Hepatocyte (in vitro differentiated cells): Measurements from ENCODE around the gene CD58. TPM values are rescaled to one million over a fixed set of nuclear protein-coding genes. Genes with fewer than 3 reads are reported as not detected.
A peak's percentile ranks its signal among the peaks of the same experiment; 100 is the strongest.

ENCODE experiments used
- DNase-seq: peaks from one replicate; pipeline ENCODE4 v3.0.0-alpha.2; 2016; ENCODE audit warnings: low spot score
- H2AFZ ChIP-seq: fragments of 200-600 bp; sonication (generic); 2 replicates; pipeline ENCODE4 v1.6.0; 2016; ENCODE audit warnings: antibody characterized with exemption, mild to moderate bottlenecking
- H3K27ac ChIP-seq: fragments of 200-600 bp; sonication (generic); 2 replicates; pipeline ENCODE4 v1.5.1; 2016; ENCODE audit warnings: mild to moderate bottlenecking
- H3K27me3 ChIP-seq: fragments of 200-600 bp; sonication (generic); 2 replicates; pipeline ENCODE4 v1.6.1; 2016
- H3K36me3 ChIP-seq: fragments of 200-600 bp; sonication (generic); replicated peaks from 2 replicates; pipeline ENCODE4 v1.5.1; 2016; ENCODE audit warnings: low read depth; ENCODE audit not compliant: insufficient read depth
- H3K4me1 ChIP-seq: fragments of 200-600 bp; sonication (generic); 2 replicates; pipeline ENCODE4 v1.5.1; 2016; ENCODE audit warnings: mild to moderate bottlenecking, moderate library complexity; ENCODE audit not compliant: insufficient read depth
- H3K4me2 ChIP-seq: fragments of 200-600 bp; sonication (generic); 2 replicates; pipeline ENCODE4 v1.6.0; 2016
- H3K4me3 ChIP-seq: fragments of 200-600 bp; sonication (generic); 2 replicates; pipeline ENCODE4 v1.5.1; 2016; ENCODE audit warnings: mild to moderate bottlenecking
- H3K79me2 ChIP-seq: fragments of 200-600 bp; sonication (generic); 2 replicates; pipeline ENCODE4 v1.6.0; 2017; ENCODE audit warnings: mild to moderate bottlenecking
- H3K9me2 ChIP-seq: fragments of 200-600 bp; sonication (generic); replicated peaks from 2 replicates; pipeline ENCODE4 v1.6.0; 2017; ENCODE audit warnings: mild to moderate bottlenecking; ENCODE audit not compliant: insufficient read depth
- H3K9me3 ChIP-seq: fragments of 200-600 bp; sonication (generic); 2 replicates; pipeline ENCODE4 v1.5.1; 2016; ENCODE audit warnings: low read depth, mild to moderate bottlenecking
- H4K20me1 ChIP-seq: fragments of 200-600 bp; sonication (generic); 2 replicates; pipeline ENCODE4 v1.6.0; 2016; ENCODE audit warnings: mild to moderate bottlenecking; ENCODE audit not compliant: insufficient read depth, poor library complexity, severe bottlenecking
- EZH2 ChIP-seq: fragments of 200-600 bp; sonication (generic); IDR thresholded peaks from 2 replicates; pipeline ENCODE4 v1.6.1; 2016; ENCODE audit warnings: antibody characterized with exemption, mild to moderate bottlenecking, borderline replicate concordance
- EZH2phosphoT487 ChIP-seq: fragments of 200-600 bp; sonication (generic); IDR thresholded peaks from one replicate; pipeline ENCODE4 v1.6.1; 2018; ENCODE audit warnings: antibody characterized with exemption, mild to moderate bottlenecking, low read depth, moderate library complexity; ENCODE audit not compliant: unreplicated experiment, severe bottlenecking
- WGBS: methylation state at CpG from one replicate; pipeline ENCODE4 v1.1.6; 2016; ENCODE audit warnings: low lambda C conversion rate; ENCODE audit errors: missing lambda C conversion rate; 5-methylcytosine and 5-hydroxymethylcytosine counted together
- polyA plus RNA-seq: library from polyadenylated mRNA; unstranded; fragments of >200 nt; fragmentation: Nextera tagmentation; extraction: Ambion mirVana; gene quantifications from 2 replicates; pipeline ENCODE4 v1.2.1, GENCODE V29; 2016
- total RNA-seq: library from RNA; depleted of rRNA; stranded (reverse); fragments of >200 nt; gene quantifications from 2 replicates; pipeline ENCODE4 v1.2.3, GENCODE V29; 2014
- TF ChIP-seq, protein P1 (sequence below): fragments of 200-600 bp; sonication (generic); IDR thresholded peaks from 2 replicates; pipeline ENCODE4 v1.5.1; 2016; ENCODE audit warnings: antibody characterized with exemption, mild to moderate bottlenecking; ENCODE audit not compliant: poor library complexity

Gene CD58
- total and polyA plus RNA-seq, 2 experiments from 2014 or later, result 14.4 to 26.9 TPM

- 67% methylated on average over 6 of the region's 6 CpGs for WGBS
- Histone ChIP-seq H3K4me2 (no peak overlapping the region), H4K20me1 (no peaks in the 10 kb centered on the region)
Observed at GRCh38 chr1:116556289-116557006, 14.4 kb downstream of the CD58 start.

GRCh38 chr1:116554924-116555323 lies 15.9 kb downstream of the CD58 start:
- Histone ChIP-seq H3K4me1 (no peaks in the 10 kb centered on the region), H3K9me3 (no peaks in the 10 kb centered on the region), H3K9me2 (no peaks in the 10 kb centered on the region), H2AFZ (no peak overlapping the region), H3K79me2 (peaks cover 20% of the 10 kb centered on the region), H3K27ac (no peak overlapping the region), H3K4me2 (no peak overlapping the region), H3K27me3 (no peaks in the 10 kb centered on the region), H3K4me3 (no peak overlapping the region), H3K36me3 (no peaks in the 10 kb centered on the region), H4K20me1 (no peaks in the 10 kb centered on the region)
- WGBS, result 95% methylated on average over 2 of the region's 2 CpGs
- TF ChIP-seq, protein P1, sequence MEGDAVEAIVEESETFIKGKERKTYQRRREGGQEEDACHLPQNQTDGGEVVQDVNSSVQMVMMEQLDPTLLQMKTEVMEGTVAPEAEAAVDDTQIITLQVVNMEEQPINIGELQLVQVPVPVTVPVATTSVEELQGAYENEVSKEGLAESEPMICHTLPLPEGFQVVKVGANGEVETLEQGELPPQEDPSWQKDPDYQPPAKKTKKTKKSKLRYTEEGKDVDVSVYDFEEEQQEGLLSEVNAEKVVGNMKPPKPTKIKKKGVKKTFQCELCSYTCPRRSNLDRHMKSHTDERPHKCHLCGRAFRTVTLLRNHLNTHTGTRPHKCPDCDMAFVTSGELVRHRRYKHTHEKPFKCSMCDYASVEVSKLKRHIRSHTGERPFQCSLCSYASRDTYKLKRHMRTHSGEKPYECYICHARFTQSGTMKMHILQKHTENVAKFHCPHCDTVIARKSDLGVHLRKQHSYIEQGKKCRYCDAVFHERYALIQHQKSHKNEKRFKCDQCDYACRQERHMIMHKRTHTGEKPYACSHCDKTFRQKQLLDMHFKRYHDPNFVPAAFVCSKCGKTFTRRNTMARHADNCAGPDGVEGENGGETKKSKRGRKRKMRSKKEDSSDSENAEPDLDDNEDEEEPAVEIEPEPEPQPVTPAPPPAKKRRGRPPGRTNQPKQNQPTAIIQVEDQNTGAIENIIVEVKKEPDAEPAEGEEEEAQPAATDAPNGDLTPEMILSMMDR, result no peak
- no peak for TF ChIP-seq EZH2phosphoT487
- no peak for TF ChIP-seq EZH2
- DNase-seq, result no peak

More at GRCh38 chr1:116556289-116557006, 14.4 kb downstream of the CD58 start:
- no peak overlapping the region for H3K4me3 ChIP-seq
- no peaks in the 10 kb centered on the region for H3K36me3 ChIP-seq
- H2AFZ ChIP-seq, result no peak overlapping the region
- peak overlapping the region; percentile 67 for H3K27ac ChIP-seq
- H3K9me2 ChIP-seq, result no peaks in the 10 kb centered on the region
- DNase-seq, result peak; percentile 64
- H3K4me1 ChIP-seq, result no peaks in the 10 kb centered on the region
- H3K79me2 ChIP-seq, result peaks cover 25% of the 10 kb centered on the region
- no peaks in the 10 kb centered on the region for H3K27me3 ChIP-seq
- TF ChIP-seq EZH2phosphoT487, result no peak
- no peaks in the 10 kb centered on the region for H3K9me3 ChIP-seq

DNA sequence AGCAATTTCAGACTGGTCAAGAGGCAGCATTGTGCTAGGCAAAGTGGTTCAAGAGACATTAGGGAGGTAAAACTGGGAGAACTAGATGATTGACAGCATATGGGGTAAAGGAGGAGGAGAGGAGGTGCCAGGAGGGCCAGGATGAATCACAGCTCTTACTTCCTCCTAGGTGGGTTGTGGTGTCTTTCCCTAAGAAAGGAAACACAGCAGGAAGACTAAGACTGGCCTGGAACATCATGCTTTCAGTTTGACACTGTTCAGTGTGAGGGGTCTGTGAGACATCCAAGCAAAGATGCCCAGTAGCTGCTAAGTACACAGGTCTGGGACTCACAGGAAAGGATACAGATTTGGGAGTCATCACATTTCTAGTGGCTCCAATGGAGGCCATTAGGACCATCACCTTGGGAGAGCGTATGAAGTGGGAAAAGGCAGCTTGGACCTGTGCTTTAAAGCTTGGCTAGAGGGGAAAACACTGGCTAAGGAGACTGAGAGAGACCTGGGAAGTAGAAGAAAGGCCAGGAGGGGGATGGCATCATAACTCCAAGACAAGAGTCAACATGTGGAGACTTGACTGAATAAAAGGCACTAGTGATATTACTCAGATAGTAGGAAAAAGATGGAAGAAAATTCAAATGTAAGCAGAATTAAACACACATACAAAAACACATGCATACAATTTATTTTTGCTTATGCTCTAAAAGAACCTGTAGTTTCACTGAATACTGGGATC lies 17.3 kb downstream of the CD58 start:
- H4K20me1 ChIP-seq, result no peaks in the 10 kb centered on the region
- H3K27me3 ChIP-seq, result no peaks in the 10 kb centered on the region
- H3K36me3 ChIP-seq, result no peaks in the 10 kb centered on the region
- peaks cover 18% of the 10 kb centered on the region for H3K79me2 ChIP-seq
- H3K4me3 ChIP-seq, result no peak overlapping the region
- no peak overlapping the region for H3K4me2 ChIP-seq
- H2AFZ ChIP-seq, result no peak overlapping the region
- TF ChIP-seq, protein P1, result no peak
- TF ChIP-seq EZH2 (no peak), EZH2phosphoT487 (no peak)
- 96% methylated on average over 1 of the region's 1 CpG for WGBS
- H3K27ac ChIP-seq, result no peak overlapping the region
- H3K4me1 ChIP-seq, result no peaks in the 10 kb centered on the region
- no peaks in the 10 kb centered on the region for H3K9me3 ChIP-seq
- DNase-seq, result no peak
- H3K9me2 ChIP-seq, result no peaks in the 10 kb centered on the region

GRCh38 chr1:116546354-116546977 lies 24.4 kb downstream of the CD58 start:
- WGBS, result 87% methylated on average over 4 of the region's 4 CpGs
- Histone ChIP-seq H3K4me2 (no peak overlapping the region), H3K27ac (no peak overlapping the region), H3K79me2 (no peaks in the 10 kb centered on the region), H3K36me3 (no peaks in the 10 kb centered on the region), H3K4me1 (no peaks in the 10 kb centered on the region), H3K27me3 (no peaks in the 10 kb centered on the region), H2AFZ (no peak overlapping the region), H4K20me1 (no peaks in the 10 kb centered on the region), H3K9me2 (no peaks in the 10 kb centered on the region), H3K9me3 (no peaks in the 10 kb centered on the region), H3K4me3 (no peak overlapping the region)
- TF ChIP-seq EZH2, result no peak
- TF ChIP-seq, protein P1, result no peak
- no peak for TF ChIP-seq EZH2phosphoT487
- DNase-seq, result no peak
